HG02885 (cell line): ENCODE results near the gene PCCB.

ENCODE experiments used
- ATAC-seq: cut with Tn5 transposase; IDR thresholded peaks from one replicate; pipeline ENCODE4 v1.9.1; 2021; ENCODE audit warnings: mild to moderate bottlenecking; ENCODE audit not compliant: unreplicated experiment, poor library complexity

PCCB gene

DNA sequence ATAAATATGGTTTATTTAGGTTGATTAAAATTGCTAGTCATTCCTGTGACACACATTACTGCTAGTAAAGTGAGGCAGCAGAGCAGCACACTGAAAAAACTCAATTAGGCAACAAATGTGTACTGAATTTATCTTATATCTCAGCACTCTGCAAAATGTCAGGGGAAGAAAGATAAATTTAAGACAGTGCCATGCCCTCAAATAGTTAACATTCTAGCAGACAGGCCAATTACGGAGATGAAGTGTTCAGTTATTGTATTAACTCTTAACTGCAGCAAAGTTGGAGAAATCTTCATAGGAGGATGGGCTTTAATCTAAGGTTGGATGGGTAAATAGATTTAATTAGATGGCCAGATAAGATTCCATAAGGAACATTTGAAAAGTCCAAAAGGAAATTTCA lies 127.9 kb downstream of the PCCB start:
- ATAC-seq: no peak
